ENCODE results near the gene PPL.

DNA sequence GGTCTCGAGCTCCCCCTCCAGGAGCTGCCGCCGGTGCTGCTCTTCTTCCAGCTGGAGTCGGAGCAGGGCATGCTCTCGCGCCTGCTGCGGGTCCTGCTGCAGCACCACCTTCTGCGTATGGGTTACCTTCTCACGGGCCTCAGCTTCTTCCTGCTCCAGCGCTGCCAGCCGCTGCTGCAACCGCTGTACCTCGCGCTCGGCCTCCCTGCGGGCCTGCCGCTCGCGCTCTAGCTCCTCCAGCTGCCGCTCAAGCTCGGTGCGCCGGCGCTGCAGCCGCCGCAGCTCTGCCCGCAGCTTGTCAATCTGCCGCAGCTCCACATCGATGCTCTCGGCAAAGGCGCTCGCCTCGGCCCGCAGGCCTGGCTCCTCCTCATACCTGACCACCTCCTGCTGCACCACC lies 52.7 kb downstream of the PPL start:
- TF ChIP-seq POLR2AphosphoS5 (IDR thresholded peaks at IDR 0.05; ENCODE audit: borderline replicate concordance, low read depth, low read length) (no peak), EZH2 (IDR thresholded peaks at IDR 0.05) (no peak), FOXP2 (optimal IDR thresholded peaks at IDR 0.05; ENCODE audit: control extremely low read depth, extremely low read length, insufficient read depth) (no peak)

All from SK-N-MC (cell line).